HG03139 (cell line): ENCODE data around the gene THRB.

Source experiments
- ATAC-seq: cut with Tn5 transposase; IDR thresholded peaks from one replicate; pipeline ENCODE4 v1.9.1; 2021; ENCODE audit not compliant: unreplicated experiment

The THRB gene

GRCh38 chr3:24191801-24192403 lies 302.7 kb downstream of the THRB start:
- no peak for ATAC-seq

DNA sequence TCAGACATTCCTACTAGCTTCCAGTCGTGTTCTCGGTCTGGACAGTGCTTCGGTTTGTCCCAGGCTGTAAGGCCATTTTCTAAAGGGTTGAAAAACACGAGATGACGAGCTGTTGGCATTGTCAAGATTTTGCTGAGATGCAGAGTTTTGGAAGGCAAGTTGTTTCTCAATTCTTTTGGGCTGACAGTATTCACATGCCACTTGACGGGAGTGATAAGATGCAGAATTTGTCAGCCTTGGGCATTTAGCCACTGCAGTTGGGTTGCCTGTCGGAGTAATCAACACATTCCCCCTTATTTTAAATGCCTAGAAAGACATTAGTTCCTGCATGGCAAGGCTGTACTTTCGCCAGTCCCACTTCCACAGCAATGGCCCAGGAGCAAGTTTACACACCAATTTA lies 304.4 kb downstream of the THRB start:
- ATAC-seq = no peak

GRCh38 chr3:24185738-24186384 lies 308.8 kb downstream of the THRB start:
- peak; percentile 91 for ATAC-seq

DNA sequence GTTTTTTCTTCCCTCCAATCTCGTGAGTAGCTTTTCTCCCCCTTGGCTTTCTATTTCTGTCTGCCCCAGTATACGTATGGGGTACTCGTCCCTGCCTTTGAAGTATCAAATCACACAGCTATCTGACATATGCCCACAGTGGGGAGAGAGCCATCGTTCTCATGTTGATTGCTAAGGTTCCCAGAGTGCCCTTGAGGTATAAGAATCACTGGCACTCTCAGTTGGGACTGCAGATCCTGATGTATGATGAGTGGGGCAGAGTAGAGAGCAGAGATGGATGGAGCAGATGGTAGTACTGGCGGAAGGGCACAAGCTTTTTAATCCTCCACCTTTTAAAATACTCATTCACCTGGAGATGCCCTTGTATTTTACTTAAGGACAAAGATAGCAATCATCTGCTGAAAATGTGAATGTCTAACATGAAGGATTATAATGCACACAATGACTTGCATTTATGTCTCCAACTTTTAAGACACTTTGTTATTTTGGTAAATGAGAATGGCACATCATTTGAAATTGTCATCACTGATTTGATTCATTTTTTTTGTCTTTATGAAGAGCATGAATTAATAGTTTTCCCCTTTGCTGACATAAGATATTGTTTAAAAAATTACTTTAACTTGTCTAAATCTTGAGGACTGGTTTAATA lies 310.0 kb downstream of the THRB start:
- no peak for ATAC-seq

- ATAC-seq = no peak
Measured at GRCh38 chr3:24182756-24183155, 311.9 kb downstream of the THRB start.

- no peak for ATAC-seq
Measured at GRCh38 chr3:24181256-24181655, 313.4 kb downstream of the THRB start.

DNA sequence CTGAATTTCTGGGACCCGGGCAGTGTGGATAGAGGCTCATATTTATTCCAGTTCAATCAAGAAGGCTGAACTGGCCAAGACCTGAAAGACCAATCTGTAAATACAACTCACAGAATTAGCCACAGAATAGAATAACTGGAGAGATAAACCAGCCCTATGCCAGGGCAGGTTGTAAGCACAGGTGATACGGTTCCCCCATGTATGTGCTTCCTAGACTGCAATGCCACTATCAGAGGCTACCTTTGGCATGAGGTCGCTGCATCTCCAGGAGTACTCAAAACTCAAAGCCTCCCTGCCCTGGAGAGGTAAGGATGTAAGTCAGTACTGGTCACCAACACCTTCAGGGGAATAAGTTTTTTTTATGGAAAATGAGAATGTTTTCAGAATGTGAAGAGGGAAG lies 314.0 kb downstream of the THRB start:
- ATAC-seq = no peak

DNA sequence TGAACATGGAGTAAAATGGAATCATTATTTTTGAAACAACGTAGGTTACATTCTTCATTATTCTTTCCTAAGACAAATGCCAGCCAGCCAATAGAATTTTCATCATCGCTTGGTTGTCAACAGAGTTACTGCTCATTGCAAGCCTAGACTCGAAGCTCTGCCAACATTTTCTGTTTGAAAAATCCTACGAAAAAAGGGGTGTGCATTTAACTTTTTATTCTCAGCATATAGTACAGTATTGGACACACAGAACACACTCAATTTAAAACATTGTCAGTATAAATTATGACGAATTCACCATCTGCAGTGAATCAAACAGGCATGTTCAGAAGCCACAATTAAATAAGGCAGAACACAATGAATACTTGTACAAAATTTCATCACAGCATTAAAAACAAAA lies 317.4 kb downstream of the THRB start:
- no peak for ATAC-seq

GRCh38 chr3:24174614-24175013 lies 320.0 kb downstream of the THRB start:
- ATAC-seq = no peak

DNA sequence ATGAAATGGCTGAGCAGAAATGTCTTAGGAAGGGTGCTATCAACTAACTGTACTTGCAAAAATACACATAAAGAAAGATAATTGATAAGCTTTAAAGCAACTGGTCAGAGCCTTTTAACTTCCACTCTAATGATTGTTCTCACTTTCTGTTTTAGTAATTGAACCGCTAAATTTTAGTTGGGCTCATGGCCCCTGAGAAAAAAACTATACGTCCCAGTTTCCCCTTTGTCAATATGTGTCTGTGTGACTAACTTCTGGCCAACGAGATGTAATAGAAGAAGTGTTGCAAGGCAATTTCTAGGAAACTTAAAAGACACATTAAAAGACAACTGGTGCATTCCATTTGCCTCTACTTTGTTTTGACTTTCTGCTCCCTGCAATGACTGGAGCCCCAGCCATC lies 325.7 kb downstream of the THRB start:
- ATAC-seq = no peak

- no peak for ATAC-seq
Measured at GRCh38 chr3:24167429-24167828, 327.2 kb downstream of the THRB start.

- no peak for ATAC-seq
Measured at GRCh38 chr3:24166515-24166914, 328.1 kb downstream of the THRB start.

DNA sequence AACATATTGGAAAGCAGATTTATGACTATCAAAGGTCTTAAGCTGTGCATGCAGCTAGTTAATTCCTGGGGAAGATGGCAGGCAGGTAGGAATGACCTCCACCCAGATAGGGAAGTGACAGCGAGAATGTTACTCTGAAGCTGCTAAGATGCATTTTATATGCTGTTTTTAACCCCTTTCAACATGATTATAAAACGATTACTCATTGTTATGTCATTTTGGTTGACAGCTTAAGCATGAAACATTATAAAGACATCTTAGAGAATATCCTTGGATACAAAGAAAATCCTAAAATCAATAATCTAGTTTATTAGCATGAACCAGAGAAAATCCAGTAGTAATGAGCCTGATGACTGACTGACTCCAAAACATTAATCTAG lies 329.1 kb downstream of the THRB start:
- no peak for ATAC-seq

- ATAC-seq = no peak
Measured at GRCh38 chr3:24164967-24165602, 329.6 kb downstream of the THRB start.

DNA sequence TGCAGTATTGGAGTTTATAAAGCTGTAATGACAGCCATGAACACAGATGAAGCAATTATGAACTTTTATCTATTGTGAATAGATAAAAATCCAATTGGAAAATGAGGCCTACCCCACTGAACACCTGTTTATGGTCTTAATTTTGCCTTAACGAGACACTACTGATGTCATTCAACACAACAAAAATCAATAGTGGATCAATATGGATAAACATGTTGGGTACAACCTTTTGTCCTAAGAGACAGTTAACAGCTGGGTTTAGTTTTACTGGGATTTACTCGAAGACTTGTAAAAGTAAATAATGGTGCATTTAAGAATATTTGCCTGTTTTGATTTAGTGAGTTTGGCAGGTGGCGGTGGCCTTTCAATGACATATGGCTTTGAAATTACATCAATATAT lies 331.7 kb downstream of the THRB start:
- no peak for ATAC-seq

GRCh38 chr3:24161841-24162240 lies 332.8 kb downstream of the THRB start:
- no peak for ATAC-seq

DNA sequence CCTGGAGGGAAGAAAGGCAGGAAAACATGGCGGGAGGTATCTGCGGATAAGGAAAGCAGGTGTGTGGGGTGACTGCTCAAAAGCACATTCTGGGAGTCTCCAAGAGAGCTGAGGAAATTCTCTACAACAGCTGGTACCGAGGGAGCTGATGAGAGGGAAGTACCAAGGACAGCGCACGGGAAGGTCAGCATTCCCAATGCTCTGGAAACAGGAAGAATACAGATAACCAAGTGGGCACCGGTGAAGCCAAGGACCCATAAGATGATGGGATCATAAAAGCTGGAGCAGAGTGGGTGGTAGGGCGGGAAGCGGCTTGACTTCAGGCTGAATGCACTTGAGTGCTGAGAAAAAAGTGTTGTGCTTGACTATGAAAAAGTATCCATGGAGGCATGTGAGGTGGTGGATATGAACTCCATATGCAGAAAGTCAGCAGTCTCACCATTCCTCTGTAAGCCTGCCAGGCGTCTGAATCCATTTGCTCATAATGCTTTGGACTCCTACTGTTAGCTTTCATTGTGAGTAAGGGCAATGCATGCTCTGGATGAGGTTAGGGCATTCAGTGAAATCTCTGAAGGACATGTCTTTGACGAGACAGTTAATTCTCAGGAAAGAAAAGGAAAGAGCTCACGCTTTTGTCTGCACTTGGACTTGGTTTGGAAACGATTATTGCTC lies 334.1 kb downstream of the THRB start:
- no peak for ATAC-seq

DNA sequence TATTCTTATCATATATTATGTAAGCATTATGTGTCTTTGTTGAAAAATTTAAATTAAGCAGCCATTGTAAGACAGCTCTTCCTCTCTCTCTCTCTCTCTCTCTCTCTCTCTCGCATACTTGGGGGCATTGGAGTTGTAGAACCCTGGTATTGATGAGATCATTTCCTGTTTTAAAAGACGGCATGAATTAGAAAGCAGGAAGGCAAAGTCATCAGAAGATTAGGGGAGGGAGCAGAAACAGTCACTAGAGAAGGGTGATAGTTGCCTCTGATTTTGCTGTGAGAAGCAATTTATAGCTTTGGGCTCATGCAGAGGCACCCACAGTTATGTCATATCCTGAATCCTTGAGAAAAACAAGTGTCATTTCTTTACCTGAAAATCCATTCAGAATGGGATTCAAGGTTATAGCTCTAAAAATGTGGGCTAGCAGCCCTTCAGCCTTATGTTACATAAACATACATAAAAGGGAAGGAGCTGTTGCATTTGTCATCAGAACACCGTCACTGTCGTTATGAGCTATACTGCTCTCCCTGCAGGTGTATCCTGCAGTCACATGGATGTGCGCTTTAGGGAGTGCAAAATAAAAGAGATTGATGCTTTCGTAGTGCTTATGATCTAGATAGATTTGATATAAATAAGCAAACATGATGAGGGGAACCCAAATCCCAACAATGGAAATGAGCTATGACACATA lies 335.7 kb downstream of the THRB start:
- no peak for ATAC-seq

DNA sequence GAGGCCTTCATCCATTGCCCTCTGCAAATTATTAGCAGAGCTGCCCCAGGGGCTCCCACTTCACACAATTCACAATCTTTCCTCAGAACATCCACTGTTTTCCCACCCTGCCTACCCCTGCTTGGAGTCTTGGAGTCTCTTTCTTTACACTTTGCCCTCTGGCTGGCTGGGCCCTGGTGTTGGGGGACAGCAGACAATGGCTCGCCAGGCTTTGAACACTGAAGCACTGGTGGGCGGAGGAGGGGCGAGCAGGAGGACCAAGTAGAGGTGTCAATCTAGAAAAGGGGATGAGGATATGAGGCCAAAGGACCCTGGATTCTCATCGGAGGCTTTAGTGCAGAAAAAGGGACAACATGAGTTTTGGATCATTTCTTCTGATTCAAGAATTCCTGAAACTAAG lies 337.5 kb downstream of the THRB start:
- no peak for ATAC-seq

DNA sequence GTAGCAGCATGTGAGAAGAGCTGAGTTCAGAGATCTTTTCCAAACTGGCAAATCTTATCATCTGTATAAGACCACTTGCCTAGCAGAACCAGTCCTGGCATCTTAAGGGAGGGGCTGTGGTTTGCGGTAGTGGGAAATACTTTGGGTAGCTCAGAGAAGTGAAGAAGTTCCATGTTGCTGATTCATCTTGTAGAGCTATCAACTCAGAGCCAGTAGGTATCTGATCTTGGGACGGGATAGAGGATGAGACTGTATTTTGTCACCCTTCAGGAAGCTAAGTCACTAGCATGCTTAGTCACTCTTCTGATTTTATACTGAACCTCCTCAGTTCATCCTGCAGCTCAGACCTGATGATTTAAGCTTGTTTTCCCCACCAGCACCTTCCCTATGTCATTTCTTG lies 338.2 kb downstream of the THRB start:
- ATAC-seq = no peak

- no peak for ATAC-seq
Measured at GRCh38 chr3:24155276-24155675, 339.4 kb downstream of the THRB start.
